Activated T-cell treated with anti-CD3 and anti-CD28 coated beads for 4 hours (primary cell): ENCODE data around the gene KCNAB2.

ENCODE experiments used
- DNase-seq: peaks from one replicate; pipeline ENCODE4 v3.0.0-alpha.2; 2020

The KCNAB2 gene

GRCh38 chr1:6113745-6114144 lies 68.1 kb downstream of the KCNAB2 start:
- DNase-seq: no peak

DNA sequence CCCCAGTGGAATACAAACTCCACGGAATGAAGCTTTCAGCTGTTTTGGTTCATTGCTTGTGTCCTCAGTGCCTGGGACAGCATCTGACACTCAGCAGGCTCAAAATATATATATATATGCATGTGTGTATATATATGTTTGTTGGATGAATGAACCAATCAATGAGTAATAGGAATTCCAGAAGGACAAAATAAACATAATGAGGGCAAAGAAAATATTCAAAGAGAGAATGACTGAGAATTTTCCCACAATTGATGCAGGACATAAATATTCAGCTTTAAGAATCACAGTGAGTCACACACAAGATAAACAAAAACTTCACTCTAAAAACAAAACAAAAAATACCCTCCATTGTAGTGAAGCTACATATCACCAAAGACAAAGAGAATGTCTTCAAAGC lies 70.4 kb downstream of the KCNAB2 start:
- no peak for DNase-seq

DNA sequence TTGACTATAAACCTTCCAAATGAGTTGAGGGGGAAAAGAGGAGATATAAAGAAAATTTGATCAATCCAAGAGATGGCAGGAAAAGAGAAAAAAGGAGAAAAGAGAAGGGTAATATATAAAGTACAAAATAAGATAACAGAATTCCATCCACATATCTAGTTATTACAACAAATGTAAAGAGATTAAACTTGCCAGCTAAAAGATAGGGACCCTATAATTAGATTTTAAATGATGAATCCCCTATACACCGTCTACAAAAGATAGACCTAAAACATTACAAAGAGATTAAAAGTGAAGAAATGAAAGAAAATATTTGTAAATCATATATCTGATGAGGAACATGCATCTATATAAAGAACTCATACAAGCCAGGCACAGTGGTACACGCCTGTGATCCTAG lies 71.4 kb downstream of the KCNAB2 start:
- DNase-seq: no peak

GRCh38 chr1:6117624-6118023 lies 71.9 kb downstream of the KCNAB2 start:
- no peak for DNase-seq

DNA sequence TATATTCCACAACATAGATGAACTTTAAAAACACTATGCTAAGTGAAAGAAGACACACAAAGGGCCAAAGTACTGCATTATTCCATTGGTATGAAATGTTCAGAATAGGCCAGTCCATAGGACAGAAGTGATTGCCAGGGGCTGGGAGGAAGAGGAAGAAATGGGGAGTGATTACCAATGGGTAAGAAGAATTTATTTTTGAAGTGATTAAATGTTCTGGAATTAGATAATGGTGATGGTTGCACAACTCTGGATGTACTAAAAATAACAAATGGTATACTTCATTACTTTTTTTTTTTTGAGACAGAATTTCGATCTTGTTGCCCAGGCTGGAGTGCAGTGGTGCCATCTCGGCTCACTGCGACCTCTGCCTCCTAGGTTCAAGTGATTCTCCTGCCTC lies 72.7 kb downstream of the KCNAB2 start:
- DNase-seq: no peak

GRCh38 chr1:6121021-6121421 lies 75.3 kb downstream of the KCNAB2 start:
- no peak for DNase-seq

DNA sequence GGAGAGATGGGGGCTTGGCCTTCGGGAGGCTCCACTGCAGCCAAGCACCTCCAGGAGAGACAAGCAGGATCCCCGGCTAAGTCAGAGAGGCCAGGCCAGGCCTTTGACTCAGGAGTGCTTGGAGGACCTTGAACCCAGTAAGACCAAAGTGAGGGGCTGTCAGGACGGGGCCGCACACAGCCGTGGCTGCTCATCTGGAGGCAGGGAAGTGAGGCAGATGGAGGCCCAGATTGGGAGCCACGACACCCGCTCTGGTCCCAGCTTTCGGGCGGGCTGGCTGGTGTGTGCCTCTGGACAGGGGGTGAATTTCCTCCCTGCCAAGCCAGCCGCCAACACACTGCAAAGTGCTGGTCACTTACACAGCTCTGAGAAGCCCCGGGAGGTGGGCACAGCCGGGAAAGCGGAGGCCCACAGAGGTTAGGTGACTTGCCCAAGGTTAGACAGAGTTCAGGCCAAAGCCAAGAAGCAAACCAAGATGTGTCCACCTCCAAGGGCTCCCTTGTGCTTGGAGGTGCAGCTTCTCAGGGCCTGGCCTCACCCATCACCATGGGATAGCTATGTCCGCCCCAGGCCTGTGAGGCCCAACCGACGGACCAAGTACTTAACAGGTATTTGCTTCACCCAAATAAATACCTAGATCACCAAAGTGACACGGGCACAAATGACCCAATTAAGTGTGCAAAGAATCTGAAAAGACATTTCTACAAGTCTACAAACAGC lies 76.1 kb downstream of the KCNAB2 start:
- no peak for DNase-seq

DNA sequence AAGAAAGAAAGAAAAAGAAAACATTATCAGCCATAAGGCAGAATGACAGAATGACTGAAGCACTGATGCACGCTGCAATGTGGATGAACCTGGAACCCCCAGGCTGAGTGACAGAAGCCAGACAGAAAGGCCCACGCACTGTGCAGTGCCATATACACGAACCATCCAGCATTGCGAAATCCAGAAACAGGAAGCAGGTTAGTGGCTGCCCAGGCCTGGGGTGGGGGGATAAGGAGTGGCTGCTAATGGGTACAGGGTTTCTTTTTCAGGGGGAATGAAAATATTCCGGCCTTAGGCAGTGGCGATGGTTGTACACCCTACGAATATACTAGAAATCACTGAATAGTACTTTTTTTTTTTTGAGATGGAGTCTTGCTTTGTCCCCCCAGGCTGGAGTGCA lies 77.4 kb downstream of the KCNAB2 start:
- no peak for DNase-seq

DNA sequence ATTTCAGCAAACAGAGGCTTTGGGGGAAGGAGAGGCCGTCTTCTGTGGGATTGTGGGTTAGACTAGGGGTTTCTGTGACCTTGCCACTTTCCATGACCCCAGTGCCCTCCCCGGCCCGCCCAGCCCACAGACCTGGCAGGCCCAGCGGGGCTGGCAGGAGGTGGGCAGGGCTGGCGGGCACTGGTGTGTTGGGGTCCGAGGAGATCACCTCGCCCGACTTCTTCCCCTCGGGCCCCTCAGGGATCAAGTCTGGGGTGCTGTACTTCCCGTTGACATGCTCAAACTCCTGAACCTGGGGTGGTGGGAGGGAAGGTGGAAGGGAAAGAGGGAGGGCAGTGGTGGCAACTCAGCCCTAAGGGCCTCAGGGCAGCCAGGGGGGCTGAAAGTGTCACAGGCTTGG lies 78.1 kb downstream of the KCNAB2 start:
- no peak for DNase-seq

DNA sequence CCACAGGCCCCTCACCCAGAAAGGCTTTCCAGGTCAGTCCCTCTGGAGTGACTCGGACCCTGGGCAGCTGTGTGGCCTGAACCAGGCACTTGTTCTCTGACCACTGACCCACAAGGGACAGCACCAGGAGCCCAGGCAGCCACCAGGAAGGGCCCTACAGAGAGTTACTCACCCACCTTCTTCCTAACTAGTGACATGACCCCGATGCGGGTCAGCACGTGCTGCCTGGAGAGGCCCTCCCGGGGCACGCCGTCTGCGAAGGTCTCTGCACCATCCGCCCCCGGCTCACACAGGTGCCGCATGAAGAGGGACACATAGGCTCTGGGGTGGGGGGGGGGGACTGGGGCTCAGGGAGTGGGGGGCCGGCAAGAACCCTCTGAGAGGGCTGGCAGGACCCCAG lies 78.7 kb downstream of the KCNAB2 start:
- no peak for DNase-seq

GRCh38 chr1:6124746-6125365 lies 79.2 kb downstream of the KCNAB2 start:
- no peak for DNase-seq

DNA sequence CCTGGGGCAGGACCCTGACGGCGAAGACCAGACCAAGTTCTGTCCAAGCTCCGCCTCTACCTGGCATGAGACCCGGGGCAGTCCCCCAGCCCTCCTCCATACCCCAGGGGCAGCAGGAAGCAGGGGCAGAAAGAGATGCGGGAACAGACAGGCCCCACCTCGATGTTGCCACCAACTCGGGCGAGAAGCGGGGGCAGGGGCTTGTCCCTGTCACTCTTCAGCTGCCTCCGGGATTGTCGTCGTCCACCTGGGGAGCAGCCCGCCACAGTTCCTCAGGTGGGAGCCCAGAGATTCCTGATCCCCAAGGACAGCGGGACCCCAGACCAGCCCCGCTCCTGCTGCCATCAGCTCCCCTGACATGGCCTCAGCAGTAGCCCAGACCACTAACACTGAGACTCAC lies 79.7 kb downstream of the KCNAB2 start:
- no peak for DNase-seq

- no peak for DNase-seq
These were observed 80.3 kb downstream of the KCNAB2 start for GRCh38 chr1:6126028-6126427.

- no peak for DNase-seq
These were observed 80.9 kb downstream of the KCNAB2 start for GRCh38 chr1:6126521-6127067.

DNA sequence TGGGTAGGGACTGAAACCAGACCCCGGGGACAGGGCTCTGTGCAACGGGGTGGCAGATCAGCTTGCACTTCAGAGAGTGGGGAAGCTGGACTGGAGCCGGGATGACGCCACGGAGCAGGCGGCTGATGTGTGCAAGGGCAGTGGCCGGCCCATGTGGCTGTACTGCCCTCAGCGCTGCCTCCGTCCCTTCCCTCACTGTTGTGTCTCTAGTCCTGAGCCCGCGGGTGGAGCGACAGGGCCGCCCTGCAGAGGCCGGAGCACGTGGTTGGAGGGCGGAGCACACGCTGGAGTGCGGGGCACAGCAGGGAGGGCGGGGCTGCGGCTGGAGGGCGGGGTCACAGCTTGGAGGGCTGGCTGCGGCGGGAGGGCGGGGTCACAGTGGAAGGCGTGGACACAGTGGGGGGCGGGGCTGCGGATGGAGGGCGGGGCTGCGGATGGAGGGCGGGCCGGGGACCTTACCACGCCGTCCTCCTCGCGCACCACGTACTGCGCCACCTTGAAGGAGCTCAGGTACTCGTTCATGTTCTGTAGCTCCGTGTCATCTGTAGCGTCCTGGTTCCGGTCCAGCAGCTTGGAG lies 82.0 kb downstream of the KCNAB2 start:
- DNase-seq: peak; percentile 49

GRCh38 chr1:6128276-6129081 lies 82.8 kb downstream of the KCNAB2 start:
- no peak for DNase-seq

- no peak for DNase-seq
These were observed 83.6 kb downstream of the KCNAB2 start for GRCh38 chr1:6129313-6129712.

GRCh38 chr1:6130036-6130435 lies 84.3 kb downstream of the KCNAB2 start:
- DNase-seq: no peak

DNA sequence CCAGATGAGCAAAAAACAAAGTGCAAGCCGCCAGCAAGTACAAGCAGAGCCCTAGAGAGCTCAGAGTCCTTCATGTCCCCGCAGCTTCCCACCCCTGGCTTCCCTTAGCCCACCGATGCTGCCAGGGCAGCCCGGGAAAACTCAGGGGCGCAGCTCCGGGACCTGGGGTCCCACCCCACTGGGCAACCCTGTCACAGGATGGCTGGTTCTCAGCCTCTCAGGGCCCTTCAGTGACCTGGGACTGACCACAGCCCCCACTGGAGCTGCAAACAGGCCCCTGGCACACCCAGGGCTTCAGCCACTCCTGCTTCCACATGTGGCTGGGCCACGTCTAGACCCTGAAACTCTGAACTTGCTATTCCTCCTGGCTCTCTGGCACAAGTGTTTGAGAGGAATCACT lies 84.9 kb downstream of the KCNAB2 start:
- no peak for DNase-seq

DNA sequence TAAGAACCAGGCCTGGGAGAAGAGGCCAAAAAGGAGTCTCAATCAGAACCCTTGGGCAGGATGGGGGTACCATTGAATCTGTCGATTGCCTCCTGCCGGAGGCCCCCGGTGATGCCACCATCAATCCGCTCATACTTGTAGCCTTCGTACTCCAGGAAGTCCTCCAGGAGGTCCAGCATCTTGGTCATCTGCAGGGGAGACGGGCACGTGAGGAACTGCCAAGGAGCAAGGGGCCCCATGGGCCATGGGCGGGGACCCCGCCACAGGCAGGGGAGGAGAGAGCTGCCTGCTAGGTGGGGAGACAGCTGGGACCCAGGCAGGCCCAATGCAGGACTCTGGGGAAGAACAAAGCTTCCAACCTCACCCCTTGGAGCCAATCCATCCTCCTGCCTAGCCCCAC lies 85.9 kb downstream of the KCNAB2 start:
- no peak for DNase-seq

GRCh38 chr1:6133146-6133895 lies 87.6 kb downstream of the KCNAB2 start:
- DNase-seq: no peak

DNA sequence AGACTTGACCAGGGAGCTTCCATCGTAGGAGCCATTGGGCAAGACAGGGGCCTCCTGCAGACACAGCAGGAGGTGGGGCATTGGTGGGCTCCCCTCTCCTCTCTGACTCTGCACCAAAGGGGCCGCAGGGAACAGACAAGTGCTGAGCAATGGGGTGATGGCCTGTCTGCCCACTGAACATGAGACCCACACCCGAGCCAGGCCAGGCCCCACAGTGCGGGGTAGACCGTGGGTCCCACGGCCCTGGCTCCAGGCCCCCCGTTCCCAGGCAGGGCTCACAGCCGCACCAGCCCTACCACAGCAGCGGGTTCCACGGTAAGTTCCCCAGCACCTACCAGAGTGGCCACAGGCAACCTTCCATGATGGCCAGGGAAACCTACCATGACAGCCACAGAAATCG lies 88.5 kb downstream of the KCNAB2 start:
- no peak for DNase-seq
